IMR-90 (cell line): ENCODE data around the gene CPNE1. TPM values are rescaled to one million over a fixed set of nuclear protein-coding genes. Genes with fewer than 3 reads are reported as not detected.

ENCODE experiments used
- ATAC-seq: fragments of 200-7000 bp; cut with Tn5 transposase; 2 replicates; pipeline ENCODE4 v1.9.1; 2020; ENCODE audit warnings: low read depth, mild to moderate bottlenecking, moderate library complexity
- BruUV-seq: library from RNA; stranded (reverse); fragments of 400-500 nt; replicated peaks from 2 replicates; lab custom pipeline; 2021; lab: Mats Ljungman, UMichigan
- CTCF ChIA-PET: fragments of 300-600 bp; formaldehyde crosslinking; extraction: SDS; loops from one replicate; lab custom pipeline; 2021; ENCODE audit warnings: antibody characterized with exemption; lab: Yijun Ruan, JAX
- POLR2A ChIA-PET: fragments of 300-600 bp; sonication (Branson Sonifier 250); formaldehyde crosslinking; loops from one replicate; lab custom pipeline; 2022; ENCODE audit warnings: antibody characterized with exemption; ENCODE audit not compliant: unreplicated experiment; lab: Charles Lee
- DNase-seq: peaks from one replicate; pipeline ENCODE4 v3.0.0; 2013
- H2AFZ ChIP-seq: replicated peaks from 2 replicates; pipeline ENCODE3; 2013; ENCODE audit warnings: low read length, mild to moderate bottlenecking; ENCODE audit not compliant: poor library complexity
- H2AK5ac ChIP-seq: 2 replicates; pipeline ENCODE4 v1.6.1; 2013; ENCODE audit warnings: low read depth, low read length, inconsistent platforms
- H2AK9ac ChIP-seq: replicated peaks from 2 replicates; pipeline ENCODE3; 2013; ENCODE audit warnings: mild to moderate bottlenecking, low read depth, low read length, moderate library complexity; ENCODE audit not compliant: poor library complexity
- H2BK120ac ChIP-seq: 2 replicates; pipeline ENCODE4 v1.6.1; 2013; ENCODE audit warnings: low read depth, low read length, inconsistent platforms
- H2BK15ac ChIP-seq: 3 replicates; pipeline ENCODE4 v1.6.1; 2013; ENCODE audit warnings: low read depth, low read length, inconsistent platforms
- H2BK20ac ChIP-seq: 2 replicates; pipeline ENCODE4 v1.6.1; 2013; ENCODE audit warnings: low read depth, mild to moderate bottlenecking, inconsistent platforms, low read length, moderate library complexity
- H2BK5ac ChIP-seq: 2 replicates; pipeline ENCODE4 v1.6.1; 2013; ENCODE audit warnings: mild to moderate bottlenecking, low read depth, low read length, inconsistent platforms; ENCODE audit not compliant: poor library complexity, severe bottlenecking
- H3K14ac ChIP-seq: replicated peaks from 2 replicates; pipeline ENCODE4 v1.6.1; 2013; ENCODE audit warnings: low read depth, low read length, inconsistent platforms
- H3K18ac ChIP-seq: 2 replicates; pipeline ENCODE4 v1.6.1; 2013; ENCODE audit warnings: low read depth, low read length, control low read depth
- H3K23ac ChIP-seq: 2 replicates; pipeline ENCODE4 v1.6.1; 2013; ENCODE audit warnings: low read depth, low read length, inconsistent platforms
- H3K27ac ChIP-seq: 2 replicates; pipeline ENCODE4 v1.5.1; 2013; ENCODE audit warnings: mild to moderate bottlenecking, control low read depth, low read length; ENCODE audit not compliant: insufficient read depth
- H3K27me3 ChIP-seq: 2 replicates; pipeline ENCODE4 v1.6.1; 2013; ENCODE audit warnings: low read length; ENCODE audit not compliant: control insufficient read depth, insufficient read depth
- H3K36me3 ChIP-seq: 2 replicates; pipeline ENCODE4 v1.6.1; 2013; ENCODE audit warnings: low read length, mixed read lengths; ENCODE audit not compliant: control insufficient read depth, insufficient read depth
- H3K4ac ChIP-seq: 2 replicates; pipeline ENCODE4 v1.6.1; 2013; ENCODE audit warnings: low read depth, low read length, inconsistent platforms
- H3K4me1 ChIP-seq: 2 replicates; pipeline ENCODE4 v1.6.1; 2013; ENCODE audit warnings: low read length, mixed read lengths; ENCODE audit not compliant: control insufficient read depth, insufficient read depth
- H3K4me2 ChIP-seq: 2 replicates; pipeline ENCODE4 v1.6.1; 2013; ENCODE audit warnings: low read depth, mild to moderate bottlenecking, control low read depth, low read length, moderate library complexity
- H3K4me3 ChIP-seq: 2 replicates; pipeline ENCODE4 v1.5.1; 2013; ENCODE audit warnings: low read depth, mild to moderate bottlenecking, control low read depth, low read length, moderate library complexity; ENCODE audit not compliant: insufficient read depth
- H3K56ac ChIP-seq: 2 replicates; pipeline ENCODE4 v1.6.1; 2013; ENCODE audit warnings: low read length, inconsistent platforms; ENCODE audit not compliant: insufficient read depth; ENCODE audit errors: extremely low read depth
- H3K79me1 ChIP-seq, 2 experiments: 2 replicates each; pipeline ENCODE4 v1.6.1; 2013; ENCODE audit warnings: low read length in 2 of 2, inconsistent platforms in 1 of 2, low read depth in 1 of 2
- H3K9ac ChIP-seq: 2 replicates; pipeline ENCODE4 v1.6.1; 2013; ENCODE audit warnings: low read depth, low read length, control low read depth
- H3K9me1 ChIP-seq: 2 replicates; pipeline ENCODE4 v1.6.1; 2013; ENCODE audit warnings: low read length, inconsistent platforms; ENCODE audit not compliant: insufficient read depth
- H3K9me3 ChIP-seq: 2 replicates; pipeline ENCODE4 v1.6.1; 2013; ENCODE audit warnings: low read length; ENCODE audit not compliant: control insufficient read depth, insufficient read depth
- H4K20me1 ChIP-seq: 2 replicates; pipeline ENCODE4 v1.6.1; 2013; ENCODE audit warnings: low read length, inconsistent platforms; ENCODE audit not compliant: insufficient read depth
- H4K5ac ChIP-seq: 2 replicates; pipeline ENCODE4 v1.6.1; 2013; ENCODE audit warnings: mild to moderate bottlenecking, low read depth, low read length, control low read depth
- H4K8ac ChIP-seq, 2 experiments: 2 replicates each; pipeline ENCODE4 v1.6.1; 2013; ENCODE audit warnings: low read depth in 2 of 2, low read length in 2 of 2, control low read depth in 1 of 2, inconsistent platforms in 1 of 2
- H4K91ac ChIP-seq: 2 replicates; pipeline ENCODE4 v1.6.1; 2013; ENCODE audit warnings: low read depth, low read length, inconsistent platforms; ENCODE audit not compliant: insufficient read depth
- MAFK ChIP-seq: IDR thresholded peaks from 2 replicates; pipeline ENCODE4 v1.6.1; 2012; ENCODE audit warnings: low read depth, low read length, improper control_type of control experiment
- NFE2L2 ChIP-seq: fragments of 150-350 bp; IDR thresholded peaks from 2 replicates; pipeline ENCODE4 v1.6.1; 2016; ENCODE audit warnings: low read depth, mild to moderate bottlenecking, low read length
- POLR2A ChIP-seq: IDR thresholded peaks from 2 replicates; pipeline ENCODE4 v1.6.1; 2012; ENCODE audit warnings: mild to moderate bottlenecking, low read depth, low read length
- WGBS, 2 experiments: methylation state at CpG; one replicate each; pipeline versions ENCODE4 v1.1.5 to v1.1.7; 2013; ENCODE audit warnings: missing lambda C conversion rate in 2 of 2; ENCODE audit not compliant: insufficient read length in 1 of 2; ENCODE audit errors: extremely low coverage in 2 of 2; 5-methylcytosine and 5-hydroxymethylcytosine counted together
- dilution Hi-C: fragments of 300-500 bp; cut with HindIII; formaldehyde crosslinking; loops from one replicate; pipeline ENCODE4 v1.14.3; 2018; ENCODE audit warnings: low sequenced_read_pairs; ENCODE audit not compliant: unreplicated experiment
- in situ Hi-C: fragments of 300-500 bp; cut with MboI; formaldehyde crosslinking; loops from 3 replicates; pipeline ENCODE4 v1.14.3; 2019; ENCODE audit warnings: low sequenced_read_pairs, inconsistent platforms, mixed read lengths
- intact Hi-C: fragments of 100-400 bp; cut with micrococcal nuclease; formaldehyde crosslinking; loops from 2 replicates; pipeline ENCODE4 v1.10.0; 2022
- polyA plus RNA-seq, 3 experiments: library from polyadenylated mRNA; depleted of rRNA; stranded (reverse); fragments of >200 nt; gene quantifications; 2 replicates each; pipeline ENCODE4 v1.2.3, GENCODE V29; 2012; ENCODE audit warnings: low replicate concordance in 1 of 3
- total RNA-seq: library from RNA; depleted of rRNA; stranded (reverse); fragments of >200 nt; gene quantifications from 2 replicates; pipeline ENCODE4 v1.2.3, GENCODE V29; 2012
- TF ChIP-seq, protein P1 (sequence below): conservative IDR thresholded peaks from 2 replicates; pipeline ENCODE4 v1.5.1; 2012; ENCODE audit warnings: mild to moderate bottlenecking, low read depth, low read length, improper control_type of control experiment

Gene CPNE1
- total and polyA plus RNA-seq, 2 of the 4 experiments (the other 2 are of a cell fraction) = 163 to 165 TPM

DNA sequence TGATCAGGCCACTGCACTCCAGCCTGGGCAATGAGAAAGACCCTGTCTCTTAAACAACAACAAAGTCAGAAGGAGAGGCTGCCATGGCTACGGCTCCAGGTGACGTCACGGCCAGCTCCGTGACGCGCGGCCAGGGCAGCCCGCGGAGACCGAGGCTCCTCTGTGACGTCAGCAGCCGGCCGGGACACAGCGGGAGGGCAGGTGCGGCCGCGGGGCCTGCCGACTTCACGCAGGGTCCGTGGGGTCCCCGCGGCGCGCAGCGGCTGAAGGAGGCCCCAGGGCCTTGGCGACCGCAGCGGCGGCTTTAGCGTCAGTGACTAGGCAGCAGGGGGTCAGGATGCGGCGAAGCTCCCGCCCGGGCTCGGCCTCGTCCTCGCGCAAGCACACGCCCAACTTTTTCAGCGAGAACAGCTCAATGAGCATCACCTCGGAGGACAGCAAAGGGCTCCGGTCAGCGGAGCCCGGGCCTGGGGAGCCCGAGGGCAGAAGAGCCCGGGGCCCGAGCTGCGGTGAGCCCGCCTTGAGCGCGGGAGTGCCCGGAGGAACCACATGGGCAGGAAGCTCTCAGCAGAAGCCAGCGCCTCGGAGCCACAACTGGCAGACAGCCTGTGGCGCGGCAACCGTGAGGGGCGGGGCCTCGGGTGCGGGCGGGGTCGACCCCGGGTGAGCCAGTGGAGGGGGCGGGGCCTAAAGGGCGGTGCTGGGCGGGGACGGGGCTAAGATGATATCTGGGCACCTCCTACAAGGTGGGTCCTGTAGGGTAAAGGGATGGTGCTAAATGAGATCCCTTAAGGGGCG lies 48.8 kb downstream of the CPNE1 start, which contains the start of gene SPAG4 (continued):
- no peak for TF ChIP-seq MAFK

DNA sequence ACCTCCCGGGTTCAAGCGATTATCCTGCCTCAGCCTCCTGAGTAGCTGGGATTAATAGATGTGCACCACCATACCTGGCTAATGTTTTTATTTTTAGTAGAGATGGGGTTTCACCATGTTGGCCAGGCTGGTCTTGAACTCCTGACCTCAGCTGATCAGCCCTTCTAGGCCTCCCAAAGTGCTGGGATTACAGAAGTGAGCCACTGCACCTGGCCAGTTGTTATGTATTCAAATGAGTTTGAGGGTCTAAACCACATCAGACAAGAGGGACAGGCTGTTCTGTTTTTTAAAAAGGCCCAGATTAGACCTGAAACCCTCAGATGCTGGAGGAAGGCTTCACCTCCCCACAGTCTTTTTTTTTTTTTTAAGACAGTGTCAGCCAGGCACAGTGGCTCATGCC lies 53.2 kb downstream of the CPNE1 start:
- no peak for ATAC-seq
- no peaks in the 10 kb centered on the region for H3K9me3 ChIP-seq
- dilution Hi-C loops (no loop called here), intact Hi-C loops (loop anchor here (10.0 kb wide), 1 partner anchor 97 kb away; no protein-coding TSS in a partner anchor), in situ Hi-C loops (no loop called here)
- H3K4me1 ChIP-seq = 0 out of 2 replicates have a peak, but pooled peaks cover 2% of the 10 kb centered on the region
- H2BK15ac ChIP-seq = no peak overlapping the region
- H4K91ac ChIP-seq = no peak overlapping the region
- WGBS, 2 experiments = no CpG with 5 or more reads among the region's 2 CpGs
- TF ChIP-seq NFE2L2 = no peak
- no peak for TF ChIP-seq POLR2A
- TF ChIP-seq, protein P1, sequence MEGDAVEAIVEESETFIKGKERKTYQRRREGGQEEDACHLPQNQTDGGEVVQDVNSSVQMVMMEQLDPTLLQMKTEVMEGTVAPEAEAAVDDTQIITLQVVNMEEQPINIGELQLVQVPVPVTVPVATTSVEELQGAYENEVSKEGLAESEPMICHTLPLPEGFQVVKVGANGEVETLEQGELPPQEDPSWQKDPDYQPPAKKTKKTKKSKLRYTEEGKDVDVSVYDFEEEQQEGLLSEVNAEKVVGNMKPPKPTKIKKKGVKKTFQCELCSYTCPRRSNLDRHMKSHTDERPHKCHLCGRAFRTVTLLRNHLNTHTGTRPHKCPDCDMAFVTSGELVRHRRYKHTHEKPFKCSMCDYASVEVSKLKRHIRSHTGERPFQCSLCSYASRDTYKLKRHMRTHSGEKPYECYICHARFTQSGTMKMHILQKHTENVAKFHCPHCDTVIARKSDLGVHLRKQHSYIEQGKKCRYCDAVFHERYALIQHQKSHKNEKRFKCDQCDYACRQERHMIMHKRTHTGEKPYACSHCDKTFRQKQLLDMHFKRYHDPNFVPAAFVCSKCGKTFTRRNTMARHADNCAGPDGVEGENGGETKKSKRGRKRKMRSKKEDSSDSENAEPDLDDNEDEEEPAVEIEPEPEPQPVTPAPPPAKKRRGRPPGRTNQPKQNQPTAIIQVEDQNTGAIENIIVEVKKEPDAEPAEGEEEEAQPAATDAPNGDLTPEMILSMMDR = no peak
- H4K8ac ChIP-seq = no peak overlapping the region
- H3K56ac ChIP-seq = no peak overlapping the region
- no peak overlapping the region for H2AK9ac ChIP-seq
- no peak overlapping the region for H3K27ac ChIP-seq
- no peak overlapping the region for H3K4ac ChIP-seq
- no peak overlapping the region for H2BK120ac ChIP-seq
- no peak overlapping the region for H2BK5ac ChIP-seq
- CTCF ChIA-PET = no interaction called here
- no peak overlapping the region for H3K9ac ChIP-seq
- H2AK5ac ChIP-seq = no peak overlapping the region
- no peak overlapping the region for H3K4me2 ChIP-seq
- no peak for DNase-seq
- BruUV-seq = no TSS peak
- H2AFZ ChIP-seq = no peak overlapping the region
- H3K9me1 ChIP-seq = no peaks in the 10 kb centered on the region
- H4K20me1 ChIP-seq = no peaks in the 10 kb centered on the region
- no peaks in the 10 kb centered on the region for H3K36me3 ChIP-seq
- H3K27me3 ChIP-seq = no peaks in the 10 kb centered on the region
- no peaks in the 10 kb centered on the region for H3K79me1 ChIP-seq
- no peak overlapping the region for H2BK20ac ChIP-seq
- H3K23ac ChIP-seq = no peak overlapping the region
- H3K18ac ChIP-seq = no peak overlapping the region
- no peak overlapping the region for H3K14ac ChIP-seq
- no peak overlapping the region for H4K5ac ChIP-seq
- POLR2A ChIA-PET = no interaction called here
- no peak overlapping the region for H3K4me3 ChIP-seq
